Endothelial cell of umbilical vein (primary cell): ENCODE measurements around the gene CCDC59. TPM values are rescaled to one million over a fixed set of nuclear protein-coding genes. Genes with fewer than 3 reads are reported as not detected.

Experiments used
- BruUV-seq: library from RNA; stranded (reverse); fragments of 400-500 nt; replicated peaks from 2 replicates; lab custom pipeline; 2021; lab: Mats Ljungman, UMichigan
- CTCF ChIA-PET: fragments of 300-600, 350-600 bp; sonication (Branson Sonifier 250); formaldehyde crosslinking; loops from one replicate; lab custom pipeline; 2021; ENCODE audit warnings: antibody characterized with exemption, inconsistent platforms; lab: Charles Lee
- POLR2A ChIA-PET: fragments of 300-600, 350-600 bp; sonication (Branson Sonifier 250); formaldehyde crosslinking; loops from one replicate; lab custom pipeline; 2021; ENCODE audit warnings: antibody characterized with exemption, inconsistent platforms; lab: Charles Lee
- DNase-seq: peaks from one replicate; pipeline ENCODE4 v3.0.0-alpha.2; 2011; ENCODE audit warnings: low read depth, low spot score
- FAIRE-seq: peaks from 2 replicates; lab custom pipeline; 2011; peaks lifted over from hg19 to GRCh38; lab: Jason Lieb, UNC
- H2AFZ ChIP-seq: 2 replicates; pipeline ENCODE4 v1.6.0; 2012; ENCODE audit warnings: low read depth, low read length, control low read depth, inconsistent platforms
- H3K27ac ChIP-seq: 2 replicates; pipeline ENCODE4 v1.5.1; 2011; ENCODE audit warnings: low read depth, mild to moderate bottlenecking, control low read depth, low read length, moderate library complexity; ENCODE audit not compliant: insufficient read depth
- H3K27me3 ChIP-seq, 2 experiments: 2 replicates each; pipeline versions ENCODE4 v1.6.0 to v1.6.1; 2011; ENCODE audit warnings: low read length in 2 of 2, mixed read lengths in 1 of 2; ENCODE audit not compliant: control insufficient read depth in 2 of 2, insufficient read depth in 2 of 2
- H3K36me3 ChIP-seq, 2 experiments: 2 replicates in 1 of 2; 3 replicates in 1 of 2; pipeline ENCODE4 v1.5.1; 2011; ENCODE audit warnings: low read length in 2 of 2, mild to moderate bottlenecking in 1 of 2, moderate library complexity in 1 of 2; ENCODE audit not compliant: control insufficient read depth in 2 of 2, insufficient read depth in 2 of 2; ENCODE audit errors: extremely low read depth in 1 of 2
- H3K4me1 ChIP-seq: 3 replicates; pipeline ENCODE4 v1.5.1; 2011; ENCODE audit warnings: mild to moderate bottlenecking, low read length; ENCODE audit not compliant: control insufficient read depth, insufficient read depth; ENCODE audit errors: extremely low read depth
- H3K4me2 ChIP-seq: 2 replicates; pipeline ENCODE4 v1.6.1; 2011; ENCODE audit warnings: low read length, control low read depth, mixed read lengths; ENCODE audit not compliant: insufficient read depth
- H3K4me3 ChIP-seq, 3 experiments: fragments of 200-600 bp in 1 of 3; sonication (generic), shearing (Covaris generic) in 1 of 3; replicated peaks in 1 of 3; 2 replicates each; pipeline ENCODE4 v1.5.1; 2011 to 2016; ENCODE audit warnings: control low read depth in 3 of 3, low read length in 3 of 3, mild to moderate bottlenecking in 2 of 3, inconsistent platforms in 1 of 3, low read depth in 1 of 3, moderate library complexity in 1 of 3; ENCODE audit not compliant: insufficient read depth in 1 of 3
- H3K79me2 ChIP-seq: 2 replicates; pipeline ENCODE4 v1.6.0; 2012; ENCODE audit warnings: low read length, inconsistent platforms; ENCODE audit not compliant: control insufficient read depth, insufficient read depth
- H3K9ac ChIP-seq: replicated peaks from 2 replicates; pipeline ENCODE3; 2011; ENCODE audit warnings: low read length, control low read depth; ENCODE audit not compliant: insufficient read depth; ENCODE audit errors: extremely low read depth
- H3K9me1 ChIP-seq: replicated peaks from 3 replicates; pipeline ENCODE4 v1.6.0; 2011; ENCODE audit warnings: mild to moderate bottlenecking, low read length; ENCODE audit not compliant: control insufficient read depth, insufficient read depth; ENCODE audit errors: extremely low read depth
- H3K9me3 ChIP-seq: replicated peaks from 2 replicates; pipeline ENCODE4 v1.5.1; 2012; ENCODE audit warnings: low read length, inconsistent platforms; ENCODE audit not compliant: control insufficient read depth, insufficient read depth
- H4K20me1 ChIP-seq: replicated peaks from 2 replicates; pipeline ENCODE3; 2011; ENCODE audit warnings: mild to moderate bottlenecking, low read length; ENCODE audit not compliant: control insufficient read depth, insufficient read depth; ENCODE audit errors: extremely low read depth
- EZH2 ChIP-seq: IDR thresholded peaks from 2 replicates; pipeline ENCODE4 v1.6.1; 2012; ENCODE audit warnings: borderline replicate concordance, low read depth, mild to moderate bottlenecking, moderate library complexity, low read length, inconsistent platforms; ENCODE audit not compliant: severe bottlenecking
- FOS ChIP-seq: IDR thresholded peaks from 2 replicates; pipeline ENCODE4 v1.6.1; 2011; ENCODE audit warnings: mild to moderate bottlenecking, low read length, moderate library complexity, borderline replicate concordance; ENCODE audit not compliant: insufficient read depth
- GATA2 ChIP-seq: IDR thresholded peaks from 2 replicates; pipeline ENCODE4 v1.7.0; 2011; ENCODE audit warnings: low read depth, mild to moderate bottlenecking, moderate library complexity, mixed read lengths, low read length; ENCODE audit not compliant: insufficient read length, insufficient read depth
- JUN ChIP-seq: IDR thresholded peaks from 2 replicates; pipeline ENCODE4 v1.6.1; 2011; ENCODE audit warnings: borderline replicate concordance, low read depth; ENCODE audit not compliant: insufficient read length, insufficient read depth
- MYC ChIP-seq: IDR thresholded peaks from one replicate; pipeline ENCODE4 v1.6.1; 2011; ENCODE audit warnings: mild to moderate bottlenecking, low read depth, low read length
- POLR2A ChIP-seq: IDR thresholded peaks from 2 replicates; pipeline ENCODE4 v1.6.1; 2012; ENCODE audit warnings: low read depth, mild to moderate bottlenecking, control low read depth, low read length
- POLR2AphosphoS5 ChIP-seq: IDR thresholded peaks from 2 replicates; pipeline ENCODE4 v1.6.1; 2012; ENCODE audit warnings: low read depth, mild to moderate bottlenecking, control low read depth, low read length, moderate library complexity; ENCODE audit not compliant: insufficient read depth
- dilution Hi-C: fragments of 300-500 bp; cut with MboI; formaldehyde crosslinking; loops from one replicate; pipeline ENCODE4 v1.15.0; 2019; ENCODE audit warnings: low sequenced_read_pairs; ENCODE audit not compliant: extremely low pct_ligation_motif_present
- intact Hi-C: fragments of 100-400 bp; cut with micrococcal nuclease; formaldehyde crosslinking; loops from one replicate; pipeline ENCODE4 v1.10.0; 2022
- polyA plus RNA-seq, 4 experiments: library from polyadenylated mRNA; depleted of rRNA in 3 of 4; stranded (reverse) in 3 of 4; unstranded in 1 of 4; fragments of >200 nt; gene quantifications; 2 replicates each; pipeline versions ENCODE4 v1.2.1 to v1.2.3, GENCODE V29; 2011 to 2012; ENCODE audit warnings: missing spikeins in 1 of 4
- total RNA-seq: library from RNA; stranded (reverse); gene quantifications from 2 replicates; pipeline ENCODE4 v1.2.3, GENCODE V29; 2021
- TF ChIP-seq, protein P1 (sequence below), 2 donors: IDR thresholded peaks; 1 replicate in 1 of 2; 2 replicates in 1 of 2; pipeline ENCODE4 v1.5.1; 2011; ENCODE audit warnings: low read length in 2 of 2, mild to moderate bottlenecking in 2 of 2, moderate library complexity in 2 of 2, control low read depth in 1 of 2, inconsistent platforms in 1 of 2, low read depth in 1 of 2; ENCODE audit not compliant: insufficient read depth in 1 of 2; ENCODE audit errors: extremely low read depth in 1 of 2
- TF ChIP-seq, protein P2 (sequence below): IDR thresholded peaks from 2 replicates; pipeline ENCODE4 v1.6.1; 2011; ENCODE audit not compliant: insufficient read depth, insufficient read length

CCDC59 gene
- total and polyA plus RNA-seq, 2 donors (not counting 3 experiments of a cell fraction or from before 2014, with no cell fraction given), result 12.1 to 45.4 TPM

DNA sequence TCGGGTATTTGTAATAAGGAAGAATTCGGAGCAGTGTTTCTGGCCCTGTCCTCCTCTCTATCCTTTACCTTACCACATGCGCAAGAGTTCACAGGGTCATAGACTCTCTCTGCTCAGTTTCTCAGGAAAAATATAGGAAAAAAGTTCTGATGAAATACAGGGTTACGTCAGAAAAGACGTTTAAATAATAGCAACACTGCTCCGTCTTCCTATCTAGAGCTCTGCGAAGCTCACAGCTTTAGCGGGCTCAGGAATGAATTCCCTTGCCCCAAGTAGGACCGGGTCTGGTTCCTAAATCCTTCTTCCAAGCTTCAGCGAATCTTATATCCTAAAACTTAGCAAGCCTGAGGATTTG, 365 bp downstream of the CCDC59 start:
- H3K9me1 ChIP-seq, result no peaks in the 10 kb centered on the region
- peak overlapping the region; percentile 99 for H3K9ac ChIP-seq
- H3K79me2 ChIP-seq, result peaks cover 29% of the 10 kb centered on the region
- dilution Hi-C loops (no loop called here), intact Hi-C loops (loop anchor here (1.0 kb wide), 1 partner anchor 714 kb away; no protein-coding TSS in a partner anchor)
- TF ChIP-seq JUN (no peak), FOS (no peak), MYC (no peak), GATA2 (no peak), POLR2AphosphoS5 (no peak), POLR2A (no peak), EZH2 (no peak)
- TF ChIP-seq, protein P1, sequence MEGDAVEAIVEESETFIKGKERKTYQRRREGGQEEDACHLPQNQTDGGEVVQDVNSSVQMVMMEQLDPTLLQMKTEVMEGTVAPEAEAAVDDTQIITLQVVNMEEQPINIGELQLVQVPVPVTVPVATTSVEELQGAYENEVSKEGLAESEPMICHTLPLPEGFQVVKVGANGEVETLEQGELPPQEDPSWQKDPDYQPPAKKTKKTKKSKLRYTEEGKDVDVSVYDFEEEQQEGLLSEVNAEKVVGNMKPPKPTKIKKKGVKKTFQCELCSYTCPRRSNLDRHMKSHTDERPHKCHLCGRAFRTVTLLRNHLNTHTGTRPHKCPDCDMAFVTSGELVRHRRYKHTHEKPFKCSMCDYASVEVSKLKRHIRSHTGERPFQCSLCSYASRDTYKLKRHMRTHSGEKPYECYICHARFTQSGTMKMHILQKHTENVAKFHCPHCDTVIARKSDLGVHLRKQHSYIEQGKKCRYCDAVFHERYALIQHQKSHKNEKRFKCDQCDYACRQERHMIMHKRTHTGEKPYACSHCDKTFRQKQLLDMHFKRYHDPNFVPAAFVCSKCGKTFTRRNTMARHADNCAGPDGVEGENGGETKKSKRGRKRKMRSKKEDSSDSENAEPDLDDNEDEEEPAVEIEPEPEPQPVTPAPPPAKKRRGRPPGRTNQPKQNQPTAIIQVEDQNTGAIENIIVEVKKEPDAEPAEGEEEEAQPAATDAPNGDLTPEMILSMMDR (IDR thresholded peaks at IDR 0.05; ENCODE audit: extremely low read depth in 1 of 2, insufficient read depth in 1 of 2, low read depth in 1 of 2, low read length in 2 of 2), result no peak
- TF ChIP-seq, protein P2, sequence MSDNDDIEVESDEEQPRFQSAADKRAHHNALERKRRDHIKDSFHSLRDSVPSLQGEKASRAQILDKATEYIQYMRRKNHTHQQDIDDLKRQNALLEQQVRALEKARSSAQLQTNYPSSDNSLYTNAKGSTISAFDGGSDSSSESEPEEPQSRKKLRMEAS, result no peak
- ChIA-PET CTCF (interaction anchor here (0.6 to 1.4 kb wide), 15 partner anchors 8 to 714 kb away, joined by 3 to 16 read pairs (median 4); partner anchors contain the start of gene TMTC2), POLR2A (interaction anchor here (1.0 to 1.6 kb wide), 3 partner anchors 20 to 328 kb away, joined by 3 to 6 read pairs (median 4); partner anchors contain the start of gene TMTC2)
- H3K36me3 ChIP-seq, result peaks cover 5 to 8% of the 10 kb centered on the region in 2 experiments
- H3K27ac ChIP-seq, result peak overlapping the region; percentile 90
- TSS peak; percentile 57 for BruUV-seq
- peak overlapping the region; percentile 65 to 99 (median 81) for H3K4me3 ChIP-seq
- peak overlapping the region; percentile 95 for H3K4me2 ChIP-seq
- no peaks in the 10 kb centered on the region for H4K20me1 ChIP-seq
- FAIRE-seq, result no peak
- H2AFZ ChIP-seq, result peak overlapping the region; percentile 46
- no peaks in the 10 kb centered on the region for H3K9me3 ChIP-seq
- H3K4me1 ChIP-seq, result peaks cover 21% of the 10 kb centered on the region
- no peaks in the 10 kb centered on the region for H3K27me3 ChIP-seq
- no peak for DNase-seq
